HL-60 (cell line): Measurements from ENCODE around the gene LDLRAD3.

ENCODE experiments used
- CTCF ChIP-seq: IDR thresholded peaks from one replicate; pipeline ENCODE4 v1.5.1; 2011; ENCODE audit warnings: low read length, control low read depth, inconsistent platforms; ENCODE audit not compliant: insufficient read depth
- GABPA ChIP-seq: IDR thresholded peaks from 2 replicates; pipeline ENCODE4 v1.6.1; 2012; ENCODE audit warnings: low read depth
- POLR2AphosphoS5 ChIP-seq: IDR thresholded peaks from 2 replicates; pipeline ENCODE4 v1.6.1; 2012; ENCODE audit warnings: low read depth
- REST ChIP-seq: IDR thresholded peaks from 2 replicates; pipeline ENCODE4 v1.6.1; 2012; ENCODE audit warnings: low read depth; ENCODE audit not compliant: insufficient replicate concordance
- SPI1 ChIP-seq: IDR thresholded peaks from 2 replicates; pipeline ENCODE4 v1.6.1; 2012; ENCODE audit warnings: low read depth, mild to moderate bottlenecking, borderline replicate concordance

- TF ChIP-seq POLR2AphosphoS5, result no peak
- TF ChIP-seq CTCF, result no peak
- TF ChIP-seq REST, result no peak
- no peak for TF ChIP-seq SPI1
- no peak for TF ChIP-seq GABPA
Observed at GRCh38 chr11:36162883-36163434, 219.1 kb downstream of the LDLRAD3 start.
